Measurements from ENCODE around the gene ERC2.

DNA sequence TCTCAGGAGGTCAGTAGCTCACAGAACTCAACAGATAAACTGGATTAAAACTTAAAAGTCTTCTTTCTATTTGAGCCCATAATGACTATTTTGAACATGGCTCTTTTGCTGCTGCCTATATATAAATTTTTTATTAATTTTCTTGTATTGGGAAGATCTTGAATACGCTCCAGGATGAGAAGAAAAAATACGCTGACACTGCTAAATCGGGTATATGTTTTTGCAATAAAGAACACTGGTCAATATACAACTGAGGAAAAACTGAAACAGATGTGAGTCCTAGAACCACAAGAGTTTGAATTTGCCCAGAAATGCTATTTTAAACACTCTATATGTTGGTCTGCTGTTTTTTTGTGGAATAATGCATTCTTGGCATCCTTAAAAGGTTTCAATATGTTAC lies 1001.7 kb downstream of the ERC2 start:
- no peak for TF ChIP-seq CTCF (IDR thresholded peaks at IDR 0.05; ENCODE audit: low read length)
- no peak for TF ChIP-seq EZH2 (IDR thresholded peaks at IDR 0.05; ENCODE audit: borderline replicate concordance, low read length)
